NCI-H524 treated with DMSO at 0.1 percent for 48 hours (cell line): ENCODE measurements around the gene MYLK4.

Source experiments
- DNase-seq: peaks from one replicate; lab custom pipeline; 2025; lab: John Stamatoyannopoulos, UW

Gene MYLK4

DNA sequence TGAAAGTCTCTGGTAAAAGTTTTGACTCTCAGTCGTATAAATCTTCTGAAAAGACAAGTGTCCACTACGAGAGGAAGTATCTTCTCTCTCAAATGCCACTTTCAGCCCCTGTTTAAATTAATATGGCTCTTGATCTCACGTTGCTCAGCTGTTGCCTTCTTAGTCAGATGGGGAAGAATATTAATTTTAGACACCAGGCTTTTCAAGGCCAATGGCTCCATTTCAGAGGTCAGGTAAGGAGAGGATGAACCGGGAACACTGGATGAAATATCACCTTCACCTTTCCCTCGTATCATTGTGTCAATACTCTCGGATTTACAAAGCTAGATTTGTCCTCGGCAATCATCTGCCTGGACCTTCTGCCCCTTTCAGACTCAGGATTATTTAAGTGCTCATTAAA lies at the start of gene MYLK4:
TSS of gene MYLK4 (minus strand) at position 91 of the 400 bp plus-strand sequence. CDS start 1,628 bp downstream, outside the sequence.
- DNase-seq: no peak

GRCh38 chr6:2799936-2800527 lies 49.3 kb upstream of the MYLK4 start:
- DNase-seq: no peak

- no peak for DNase-seq
These were observed 47.9 kb upstream of the MYLK4 start for GRCh38 chr6:2798586-2799134.

DNA sequence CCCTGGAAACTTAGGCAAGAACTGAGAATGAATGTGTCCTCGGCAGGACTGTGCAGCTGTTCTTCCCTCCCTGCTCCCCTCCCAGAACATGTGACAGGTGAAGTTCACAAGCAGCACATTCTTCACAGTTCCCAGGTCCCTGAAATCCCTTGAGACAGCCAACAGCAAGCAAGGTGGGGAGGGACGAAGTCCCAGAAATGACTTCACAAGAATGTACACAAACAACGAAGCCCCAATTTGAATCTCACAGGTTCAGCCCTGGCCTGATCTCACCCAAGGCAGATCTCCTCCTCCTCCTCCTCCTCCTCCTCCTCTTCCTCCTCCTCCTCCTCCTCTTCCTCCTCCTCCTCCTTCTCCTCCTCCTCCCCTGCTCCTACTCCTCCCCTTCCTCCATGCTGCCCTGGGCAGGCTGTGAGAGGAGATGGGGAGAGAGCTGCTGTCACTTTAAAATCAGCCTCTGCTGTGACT lies 46.9 kb upstream of the MYLK4 start:
- DNase-seq: no peak

- no peak for DNase-seq
These were observed 46.1 kb upstream of the MYLK4 start for GRCh38 chr6:2796861-2797260.

DNA sequence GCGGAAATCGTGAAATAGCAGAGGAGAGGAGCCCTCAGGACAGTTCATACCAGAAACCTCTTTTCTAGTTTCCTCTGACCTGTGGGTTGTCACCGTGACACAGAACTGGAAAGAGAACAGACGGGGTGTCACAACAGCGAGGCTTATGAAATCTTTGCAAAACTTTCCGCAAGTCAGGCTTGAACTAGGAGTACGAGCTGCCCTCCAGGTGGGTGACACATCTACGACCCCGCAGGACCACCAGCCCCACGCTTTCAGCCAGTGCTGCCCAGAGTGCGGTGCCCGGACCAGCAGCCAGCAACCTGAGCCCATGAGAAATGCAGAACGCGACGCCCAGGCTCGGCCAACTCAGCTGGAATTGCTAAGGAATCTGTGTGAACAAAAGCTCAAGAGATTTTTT lies 45.2 kb upstream of the MYLK4 start:
- no peak for DNase-seq

- no peak for DNase-seq
These were observed 44.4 kb upstream of the MYLK4 start for GRCh38 chr6:2795162-2795561.

DNA sequence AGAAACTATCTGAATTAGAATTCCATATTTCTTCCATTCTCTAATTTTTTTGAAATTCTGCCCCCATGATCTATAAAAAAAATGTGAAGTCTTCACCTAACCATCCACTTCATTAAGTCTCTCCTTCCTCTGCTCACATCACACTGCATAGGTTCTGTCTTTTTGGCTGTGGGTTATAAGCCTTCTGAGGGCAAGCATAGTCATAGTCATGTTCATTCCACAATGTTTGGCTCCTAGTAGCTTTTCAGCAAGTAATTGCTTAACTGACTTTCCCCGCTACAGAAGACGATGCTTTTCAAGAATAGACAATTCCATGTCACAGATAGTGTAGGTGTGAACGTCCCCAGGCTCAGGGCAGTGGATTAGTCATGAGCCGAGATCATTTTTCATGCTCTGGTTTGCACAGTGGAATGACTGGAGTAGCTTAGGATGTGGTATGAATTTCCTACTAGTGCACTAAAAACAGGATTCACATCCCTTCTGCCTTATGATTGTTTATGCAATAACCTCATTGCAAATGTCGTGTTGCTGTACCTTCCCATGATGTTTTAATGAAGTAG lies 43.5 kb upstream of the MYLK4 start:
- no peak for DNase-seq

DNA sequence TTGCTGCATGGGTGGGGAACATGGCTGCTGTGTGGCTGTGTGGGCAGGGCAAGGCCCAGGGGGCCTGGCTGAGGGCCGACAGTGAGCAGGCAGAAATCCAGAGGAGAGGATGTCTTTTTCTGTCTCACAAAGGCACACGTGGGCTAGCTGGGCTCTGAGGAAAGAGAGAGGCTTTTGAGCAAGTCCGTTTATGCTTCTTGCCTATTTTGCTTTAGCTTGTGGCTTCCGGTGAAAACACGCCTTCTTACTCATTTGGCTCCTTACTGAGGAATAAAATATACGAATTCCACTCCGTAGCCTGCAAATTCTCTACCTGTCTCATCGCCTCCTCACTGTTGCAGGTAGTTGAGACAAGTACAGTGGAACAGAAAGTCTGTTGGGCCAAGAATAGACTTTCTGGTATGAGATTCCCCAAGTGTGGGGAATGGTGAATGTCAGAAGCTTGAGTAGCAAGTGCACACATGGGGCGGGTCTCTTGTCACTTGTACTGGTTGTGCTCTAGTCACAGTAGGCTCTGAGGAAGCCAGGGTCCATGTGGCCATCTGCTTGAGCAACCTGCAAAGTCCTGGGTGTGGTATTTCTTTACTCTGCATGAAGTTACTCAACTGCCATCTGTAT lies 42.9 kb upstream of the MYLK4 start:
- DNase-seq: no peak

DNA sequence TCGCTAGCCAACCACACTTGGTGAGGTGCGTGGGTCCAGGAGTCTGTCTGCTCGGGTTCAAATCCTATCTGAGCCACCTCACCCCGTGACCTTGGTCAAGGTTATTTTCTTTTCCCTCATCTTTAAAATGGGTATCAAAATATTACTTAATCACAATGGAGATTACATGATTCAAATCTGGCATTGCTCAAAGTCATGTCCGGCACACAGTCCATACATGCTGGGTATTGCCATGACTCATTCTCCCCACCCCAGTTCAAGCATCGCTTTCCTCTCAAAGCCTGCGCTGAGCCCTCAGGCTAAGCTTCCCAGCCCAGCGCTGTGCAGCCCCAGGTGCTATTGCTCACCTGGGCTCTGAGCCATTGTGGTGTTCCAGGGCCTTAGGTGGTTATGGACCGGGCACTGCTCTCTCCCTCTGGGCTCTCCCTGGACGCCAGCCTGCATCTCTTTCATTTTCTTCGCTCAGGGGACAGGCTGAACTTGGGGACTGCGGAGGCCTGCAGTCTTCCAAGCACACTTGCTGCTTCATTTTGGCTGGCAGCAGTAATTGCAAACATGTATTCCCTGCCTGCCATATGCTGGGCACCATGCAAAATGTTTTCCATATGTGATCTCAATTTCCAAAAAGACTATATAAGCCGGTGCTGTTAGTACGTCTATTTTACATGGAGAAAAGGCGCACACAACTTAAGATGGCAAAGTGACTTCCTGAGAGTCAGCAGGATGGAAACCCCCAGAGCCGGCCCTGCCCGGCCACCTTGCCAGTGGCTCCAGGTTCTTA lies 41.8 kb upstream of the MYLK4 start:
- no peak for DNase-seq

DNA sequence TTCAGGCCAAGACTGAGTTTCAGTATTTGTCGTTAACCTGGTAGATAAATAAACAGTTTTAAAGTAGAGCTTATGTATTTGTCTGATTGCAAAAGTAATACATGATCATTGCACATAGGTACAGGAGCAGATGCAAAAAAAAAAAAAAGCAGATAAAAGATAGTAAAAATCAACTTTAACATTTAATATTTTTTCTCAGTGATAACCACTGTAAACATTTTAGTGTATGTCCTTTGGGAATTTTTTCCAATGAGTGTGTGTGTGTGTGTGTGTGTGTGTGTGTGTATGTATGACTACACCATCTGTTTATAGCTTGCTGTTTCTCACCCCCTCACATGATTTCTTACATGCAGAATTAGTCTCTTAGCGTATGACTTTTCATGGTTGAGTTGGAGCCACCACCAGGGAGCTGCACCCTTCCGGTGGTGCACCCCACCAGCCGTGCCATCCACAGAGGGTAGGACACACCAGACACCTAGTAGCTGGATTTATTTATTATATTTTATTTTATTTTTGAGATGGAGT lies 40.8 kb upstream of the MYLK4 start:
- DNase-seq: no peak

- DNase-seq: peak; percentile 54
These were observed 40.1 kb upstream of the MYLK4 start for GRCh38 chr6:2790588-2791449.

DNA sequence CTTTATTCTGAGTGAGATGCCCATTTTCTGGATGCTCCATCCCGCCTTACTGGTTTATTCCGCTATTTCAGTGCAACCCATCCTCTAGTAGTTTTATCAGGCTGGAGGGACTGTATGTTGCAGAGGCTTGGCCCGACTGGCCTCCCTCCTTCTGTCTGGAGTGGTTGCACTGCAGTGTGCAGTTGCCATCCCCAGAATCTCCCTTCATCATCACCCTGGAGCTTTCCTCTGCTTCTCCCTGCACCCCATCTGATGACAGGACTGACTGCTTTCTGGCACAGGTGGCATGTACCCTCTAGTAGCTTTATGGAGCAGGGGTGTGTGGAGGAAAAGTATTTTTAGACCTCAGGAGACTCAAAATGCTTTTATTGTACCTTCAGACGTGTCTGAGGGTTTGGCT lies 35.5 kb upstream of the MYLK4 start:
- no peak for DNase-seq

DNA sequence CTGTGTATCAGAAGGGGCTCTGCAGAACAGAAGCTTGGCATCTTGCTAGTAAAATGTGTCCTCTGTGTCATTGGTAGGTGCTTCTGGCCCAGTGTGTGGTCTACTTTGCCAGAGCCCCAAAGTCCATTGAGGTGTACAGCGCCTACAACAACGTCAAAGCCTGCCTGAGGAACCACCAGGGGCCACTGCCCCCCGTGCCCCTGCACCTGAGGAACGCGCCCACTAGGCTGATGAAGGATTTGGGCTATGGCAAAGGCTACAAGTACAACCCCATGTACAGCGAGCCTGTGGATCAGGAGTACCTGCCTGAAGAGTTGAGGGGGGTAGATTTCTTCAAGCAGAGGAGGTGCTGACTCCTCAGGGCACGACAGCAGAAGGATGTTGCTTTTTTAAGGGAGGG lies 34.2 kb upstream of the MYLK4 start:
- no peak for DNase-seq

GRCh38 chr6:2784061-2784460 lies 33.3 kb upstream of the MYLK4 start:
- no peak for DNase-seq

- DNase-seq: no peak
These were observed 32.7 kb upstream of the MYLK4 start for GRCh38 chr6:2783188-2783963.

DNA sequence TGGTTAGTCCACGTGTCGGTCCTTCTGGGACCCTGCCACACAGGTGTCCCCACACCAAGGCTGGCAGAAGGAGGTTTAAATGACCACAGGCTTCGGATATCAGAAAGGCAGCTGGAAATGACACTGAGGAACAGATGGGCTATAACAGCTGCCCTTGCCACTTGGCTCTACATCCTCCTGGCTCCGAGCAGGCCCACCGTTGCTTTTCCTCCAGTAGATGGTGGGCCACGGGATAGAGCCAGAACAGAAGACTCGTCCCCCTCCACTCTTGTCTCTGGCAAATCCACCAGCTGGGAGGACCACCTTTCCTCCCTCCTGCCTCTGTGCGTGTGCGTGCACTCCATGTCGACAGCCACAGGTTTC lies 32.1 kb upstream of the MYLK4 start:
- DNase-seq: peak; percentile 96

GRCh38 chr6:2782356-2782708 lies 31.6 kb upstream of the MYLK4 start:
- no peak for DNase-seq

DNA sequence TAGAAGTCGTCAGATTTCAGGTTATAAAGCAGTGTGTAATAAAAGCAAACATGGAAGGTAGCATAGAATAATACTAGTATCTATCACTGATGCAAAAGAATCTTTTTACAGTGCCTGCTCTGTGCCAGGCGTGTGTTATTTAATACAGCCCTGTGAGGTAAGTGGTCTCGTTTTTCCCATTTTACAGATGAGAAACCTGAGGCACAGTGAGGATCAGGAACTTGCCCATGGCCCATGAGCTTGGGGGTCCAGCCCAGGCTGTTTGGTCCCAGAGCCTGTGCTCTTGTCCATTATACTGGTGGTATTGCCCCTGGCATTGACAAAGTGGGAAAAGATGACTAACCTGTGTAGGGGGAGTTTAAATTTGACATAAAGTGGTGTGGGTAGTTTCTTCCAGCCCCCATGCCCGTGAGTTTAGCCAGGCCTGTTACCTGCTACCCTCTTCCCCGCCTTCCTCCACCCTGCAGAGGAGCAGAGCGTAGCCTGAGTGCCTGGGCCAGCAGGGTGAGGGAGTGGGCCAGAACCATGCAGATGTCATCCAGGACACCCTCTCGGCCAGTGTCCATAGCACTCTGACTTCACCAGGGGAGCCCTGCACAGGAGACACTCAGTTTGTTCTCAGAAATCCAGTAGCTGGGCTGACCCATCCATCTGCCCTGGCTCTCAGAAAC lies 31.1 kb upstream of the MYLK4 start:
- DNase-seq: no peak

- no peak for DNase-seq
These were observed 29.5 kb upstream of the MYLK4 start for GRCh38 chr6:2780102-2780737.
